Caco-2 (cell line): ENCODE results near the gene HPS1. TPM values are rescaled to one million over a fixed set of nuclear protein-coding genes. Genes with fewer than 3 reads are reported as not detected.

Experiments used
- BruUV-seq: library from RNA; stranded (reverse); fragments of 400-500 nt; replicated peaks from 2 replicates; lab custom pipeline; 2021; lab: Mats Ljungman, UMichigan
- CTCF ChIA-PET: fragments of 300-600 bp; sonication (Branson Sonifier 250); formaldehyde crosslinking; loops from one replicate; lab custom pipeline; 2022; ENCODE audit warnings: antibody characterized with exemption; lab: Charles Lee
- POLR2A ChIA-PET: fragments of 300-600 bp; sonication (Branson Sonifier 250); formaldehyde crosslinking; loops from one replicate; lab custom pipeline; 2022; ENCODE audit warnings: antibody characterized with exemption; lab: Charles Lee
- DNase-seq, 2 experiments: peaks; one replicate each; pipeline versions ENCODE4 v3.0.0 to v3.0.0-alpha.2; 2020 to 2022
- H3K27me3 ChIP-seq: replicated peaks from 2 replicates; pipeline ENCODE4 v1.6.0; 2011; ENCODE audit warnings: low read length; ENCODE audit not compliant: control insufficient read depth, insufficient read depth
- H3K36me3 ChIP-seq: 2 replicates; pipeline ENCODE4 v1.5.1; 2011; ENCODE audit warnings: low read length; ENCODE audit not compliant: control insufficient read depth, insufficient read depth
- H3K4me1 ChIP-seq: fragments of 250-450 bp; sonication (Bioruptor Pico); 2 replicates; pipeline ENCODE4 v1.5.1; 2020; ENCODE audit warnings: mild to moderate bottlenecking
- H3K4me3 ChIP-seq: 2 replicates; pipeline ENCODE4 v1.5.1; 2011; ENCODE audit warnings: low read depth, mild to moderate bottlenecking, control low read depth, low read length
- H3K9me3 ChIP-seq: fragments of 250-450 bp; sonication (Bioruptor Pico); 2 replicates; pipeline ENCODE4 v1.5.1; 2020; ENCODE audit warnings: mild to moderate bottlenecking, moderate library complexity
- H3K27ac Mint-ChIP-seq: one replicate; pipeline ENCODE4 v1.8.0; 2022; ENCODE audit warnings: mixed read lengths; ENCODE audit not compliant: unreplicated experiment
- H3K27me3 Mint-ChIP-seq: one replicate; pipeline ENCODE4 v1.8.0; 2022; ENCODE audit warnings: mixed read lengths; ENCODE audit not compliant: insufficient read depth, unreplicated experiment
- H3K36me3 Mint-ChIP-seq: one replicate; pipeline ENCODE4 v1.8.0; 2022; ENCODE audit warnings: mild to moderate bottlenecking, mixed read lengths; ENCODE audit not compliant: insufficient read depth, unreplicated experiment
- H3K4me1 Mint-ChIP-seq: one replicate; pipeline ENCODE4 v1.8.0; 2022; ENCODE audit warnings: low read depth, mixed read lengths; ENCODE audit not compliant: unreplicated experiment
- H3K4me3 Mint-ChIP-seq: one replicate; pipeline ENCODE4 v1.8.0; 2022; ENCODE audit warnings: mild to moderate bottlenecking, moderate library complexity, mixed read lengths; ENCODE audit not compliant: unreplicated experiment
- H3K9me3 Mint-ChIP-seq: one replicate; pipeline ENCODE4 v1.8.0; 2022; ENCODE audit warnings: mixed read lengths; ENCODE audit not compliant: unreplicated experiment
- intact Hi-C: fragments of 100-400 bp; cut with micrococcal nuclease; formaldehyde crosslinking; loops from one replicate; pipeline ENCODE4 v1.10.0; 2022; ENCODE audit not compliant: unreplicated experiment
- total RNA-seq: library from RNA; stranded (reverse); gene quantifications from 2 replicates; pipeline ENCODE4 v1.2.3, GENCODE V29; 2022
- TF ChIP-seq, protein P1 (sequence below), 2 experiments: fragments of 200-600 bp in 1 of 2; IDR thresholded peaks; 1 replicate in 1 of 2; 2 replicates in 1 of 2; pipeline versions ENCODE4 v1.5.1 to v1.8.0; 2011 to 2022; ENCODE audit warnings: antibody characterized with exemption in 1 of 2, control low read depth in 1 of 2, inconsistent platforms in 1 of 2, low read depth in 1 of 2, low read length in 1 of 2, mild to moderate bottlenecking in 1 of 2, moderate library complexity in 1 of 2; ENCODE audit not compliant: insufficient read depth in 1 of 2, severe bottlenecking in 1 of 2, unreplicated experiment in 1 of 2

Gene HPS1
- total RNA-seq, 1 experiment from 2014 or later: 51.9 TPM

DNA sequence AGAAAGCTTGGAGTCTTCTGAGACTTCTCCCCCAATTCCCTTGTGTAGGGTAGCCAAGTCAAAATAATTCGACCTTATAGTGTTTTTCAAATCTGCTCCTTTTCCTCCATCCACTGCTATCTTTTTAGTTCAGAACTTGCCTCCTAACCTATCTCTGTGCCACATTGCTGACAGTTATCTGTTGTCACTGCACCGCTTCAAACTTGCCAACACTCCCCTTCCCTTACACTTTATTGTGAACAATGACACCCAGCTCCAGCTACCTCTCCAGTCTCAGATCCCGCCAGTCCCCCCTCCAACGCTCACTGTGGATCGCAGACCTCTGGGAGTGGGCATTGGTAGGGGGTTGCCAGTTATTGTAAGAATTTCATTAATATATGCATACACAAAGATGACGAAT is 16.3 kb upstream of the HPS1 start:
- Mint-ChIP-seq H3K4me1 (peaks cover 19% of the 10 kb centered on the region), H3K9me3 (no peaks in the 10 kb centered on the region), H3K27ac (no peak overlapping the region), H3K27me3 (no peaks in the 10 kb centered on the region), H3K36me3 (no peaks in the 10 kb centered on the region), H3K4me3 (no peak overlapping the region)
- intact Hi-C loops: loop anchor here (10.0 kb wide), 4 partner anchors 312 to 932 kb away; no protein-coding TSS in a partner anchor
- no peak for DNase-seq
- H3K27me3 ChIP-seq: no peaks in the 10 kb centered on the region
- POLR2A ChIA-PET: no interaction called here
- no peaks in the 10 kb centered on the region for H3K36me3 ChIP-seq
- H3K4me3 ChIP-seq: no peak overlapping the region
- TF ChIP-seq, protein P1, sequence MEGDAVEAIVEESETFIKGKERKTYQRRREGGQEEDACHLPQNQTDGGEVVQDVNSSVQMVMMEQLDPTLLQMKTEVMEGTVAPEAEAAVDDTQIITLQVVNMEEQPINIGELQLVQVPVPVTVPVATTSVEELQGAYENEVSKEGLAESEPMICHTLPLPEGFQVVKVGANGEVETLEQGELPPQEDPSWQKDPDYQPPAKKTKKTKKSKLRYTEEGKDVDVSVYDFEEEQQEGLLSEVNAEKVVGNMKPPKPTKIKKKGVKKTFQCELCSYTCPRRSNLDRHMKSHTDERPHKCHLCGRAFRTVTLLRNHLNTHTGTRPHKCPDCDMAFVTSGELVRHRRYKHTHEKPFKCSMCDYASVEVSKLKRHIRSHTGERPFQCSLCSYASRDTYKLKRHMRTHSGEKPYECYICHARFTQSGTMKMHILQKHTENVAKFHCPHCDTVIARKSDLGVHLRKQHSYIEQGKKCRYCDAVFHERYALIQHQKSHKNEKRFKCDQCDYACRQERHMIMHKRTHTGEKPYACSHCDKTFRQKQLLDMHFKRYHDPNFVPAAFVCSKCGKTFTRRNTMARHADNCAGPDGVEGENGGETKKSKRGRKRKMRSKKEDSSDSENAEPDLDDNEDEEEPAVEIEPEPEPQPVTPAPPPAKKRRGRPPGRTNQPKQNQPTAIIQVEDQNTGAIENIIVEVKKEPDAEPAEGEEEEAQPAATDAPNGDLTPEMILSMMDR (IDR thresholded peaks at IDR 0.05; ENCODE audit: insufficient read depth in 1 of 2, low read depth in 1 of 2, low read length in 1 of 2, severe bottlenecking in 1 of 2, unreplicated experiment in 1 of 2): no peak
- CTCF ChIA-PET: interaction anchor here (0.6 kb wide), 1 partner anchor 249 kb away, joined by 3 read pairs; no protein-coding TSS in a partner anchor
- peaks cover 17% of the 10 kb centered on the region; the same call in 1 of the 2 replicates for H3K4me1 ChIP-seq
- H3K9me3 ChIP-seq: no peaks in the 10 kb centered on the region
- BruUV-seq: no TSS peak

DNA sequence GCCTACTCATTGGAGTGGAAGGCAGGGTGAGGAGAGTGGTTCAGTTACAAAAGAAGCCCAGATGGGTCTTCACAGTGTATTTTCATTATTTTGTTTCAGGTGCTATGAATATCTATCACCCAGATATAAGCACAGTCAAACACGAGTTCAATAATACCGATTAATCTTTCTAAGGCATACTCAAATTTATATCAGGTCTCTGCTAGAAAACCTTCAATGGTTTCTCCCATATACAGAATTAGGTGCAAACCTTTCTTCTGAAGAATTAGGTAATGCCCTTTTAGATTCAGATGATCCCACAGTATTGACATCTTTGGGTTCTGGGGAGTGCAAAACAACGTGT is 14.7 kb upstream of the HPS1 start:
- no peak overlapping the region for H3K4me3 ChIP-seq
- intact Hi-C loops: loop anchor here (10.0 kb wide), 4 partner anchors 313 to 933 kb away; no protein-coding TSS in a partner anchor
- no peaks in the 10 kb centered on the region for H3K36me3 Mint-ChIP-seq
- TF ChIP-seq, protein P1 (IDR thresholded peaks at IDR 0.05; ENCODE audit: insufficient read depth in 1 of 2, low read depth in 1 of 2, low read length in 1 of 2, severe bottlenecking in 1 of 2, unreplicated experiment in 1 of 2): no peak
- H3K4me1 Mint-ChIP-seq: peaks cover 15% of the 10 kb centered on the region
- no peaks in the 10 kb centered on the region for H3K9me3 Mint-ChIP-seq
- no peaks in the 10 kb centered on the region for H3K9me3 ChIP-seq
- POLR2A ChIA-PET: no interaction called here
- H3K27me3 ChIP-seq: no peaks in the 10 kb centered on the region
- H3K27ac Mint-ChIP-seq: peak overlapping the region; percentile 81
- DNase-seq: no peak
- H3K4me3 Mint-ChIP-seq: no peak overlapping the region
- no TSS peak for BruUV-seq
- CTCF ChIA-PET: interaction anchor here (0.5 to 0.9 kb wide), 2 partner anchors 785 to 1142 kb away, joined by 3 to 4 read pairs; no protein-coding TSS in a partner anchor
- no peaks in the 10 kb centered on the region for H3K27me3 Mint-ChIP-seq
- peaks cover 14% of the 10 kb centered on the region; the same call in 1 of the 2 replicates for H3K4me1 ChIP-seq
- H3K36me3 ChIP-seq: no peaks in the 10 kb centered on the region

DNA sequence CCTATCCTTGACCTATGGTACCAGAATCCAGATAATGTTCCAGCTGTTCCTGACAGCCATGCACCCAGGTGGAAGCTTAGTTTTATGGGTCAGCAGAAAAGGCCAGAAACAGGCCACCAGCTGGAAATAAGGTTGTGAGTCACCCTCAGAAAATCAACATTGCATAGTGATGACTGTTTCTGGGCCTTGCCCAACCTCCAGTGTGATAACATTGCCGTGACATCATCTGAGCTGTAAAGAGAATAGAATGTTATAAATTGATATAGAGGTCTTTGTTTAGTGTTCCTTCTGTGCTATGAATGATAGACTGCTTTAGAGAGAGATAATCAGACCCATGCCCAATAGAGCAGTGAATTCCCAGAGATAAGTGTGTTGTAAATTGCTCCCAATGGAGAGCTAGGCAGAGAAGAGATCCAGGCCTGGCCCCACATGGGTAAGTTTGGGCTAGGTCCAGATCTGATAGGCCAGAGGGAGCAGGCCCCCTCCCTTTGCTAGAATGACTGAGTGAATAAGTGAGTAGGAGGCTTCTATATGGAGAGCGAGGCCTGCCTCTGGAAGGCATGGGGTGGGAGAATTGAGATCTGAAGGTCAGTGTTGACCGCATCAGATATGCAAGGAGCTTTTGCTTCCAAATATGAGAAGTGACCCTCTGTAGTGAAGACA is 14.2 kb upstream of the HPS1 start:
- intact Hi-C loops: loop anchor here (10.0 kb wide), 4 partner anchors 314 to 934 kb away; no protein-coding TSS in a partner anchor
- Mint-ChIP-seq H3K4me3 (no peak overlapping the region), H3K4me1 (peaks cover 15% of the 10 kb centered on the region), H3K36me3 (no peaks in the 10 kb centered on the region), H3K27ac (peak overlapping the region; percentile 81), H3K9me3 (no peaks in the 10 kb centered on the region), H3K27me3 (no peaks in the 10 kb centered on the region)
- Histone ChIP-seq H3K4me1 (peaks cover 14% of the 10 kb centered on the region; the same call in 1 of the 2 replicates), H3K36me3 (no peaks in the 10 kb centered on the region), H3K27me3 (no peaks in the 10 kb centered on the region), H3K4me3 (no peak overlapping the region), H3K9me3 (no peaks in the 10 kb centered on the region)
- no TSS peak for BruUV-seq
- DNase-seq: peak; percentile 70 to 74
- ChIA-PET POLR2A (no interaction called here), CTCF (interaction anchor here (0.5 to 0.9 kb wide), 2 partner anchors 786 to 1142 kb away, joined by 3 to 4 read pairs; no protein-coding TSS in a partner anchor)
- TF ChIP-seq, protein P1 (IDR thresholded peaks at IDR 0.05; ENCODE audit: insufficient read depth in 1 of 2, low read depth in 1 of 2, low read length in 1 of 2, severe bottlenecking in 1 of 2, unreplicated experiment in 1 of 2): no peak
